H9 (cell line): ENCODE measurements around the gene FRMD4B. TPM values are rescaled to one million over a fixed set of nuclear protein-coding genes. Genes with fewer than 3 reads are reported as not detected.

Experiments
- DNase-seq: peaks from one replicate; pipeline ENCODE4 v3.0.0-alpha.2; 2017
- H2AFZ ChIP-seq: one replicate; pipeline ENCODE4 v1.6.1; 2013; ENCODE audit warnings: mild to moderate bottlenecking, low read length, control low read depth, moderate library complexity
- H2AK5ac ChIP-seq: 2 replicates; pipeline ENCODE4 v1.6.1; 2013; ENCODE audit warnings: low read length, control low read depth, mixed read lengths; ENCODE audit not compliant: insufficient read length
- H2BK120ac ChIP-seq: one replicate; pipeline ENCODE4 v1.6.1; 2013; ENCODE audit warnings: low read depth, mild to moderate bottlenecking, low read length, control low read depth, inconsistent platforms; ENCODE audit not compliant: poor library complexity, severe bottlenecking
- H2BK12ac ChIP-seq: 2 replicates; pipeline ENCODE4 v1.6.1; 2013; ENCODE audit warnings: low read length, control low read depth, mixed read lengths, low read depth; ENCODE audit not compliant: insufficient read length
- H2BK15ac ChIP-seq: 2 replicates; pipeline ENCODE4 v1.6.1; 2013; ENCODE audit warnings: low read depth, low read length, control low read depth
- H2BK20ac ChIP-seq: one replicate; pipeline ENCODE4 v1.6.1; 2013; ENCODE audit warnings: low read depth, mild to moderate bottlenecking, low read length, control low read depth, inconsistent platforms; ENCODE audit not compliant: poor library complexity, severe bottlenecking
- H2BK5ac ChIP-seq: 2 replicates; pipeline ENCODE4 v1.6.1; 2013; ENCODE audit warnings: low read length, control low read depth, mixed read lengths; ENCODE audit not compliant: insufficient read length
- H3K14ac ChIP-seq: 2 replicates; pipeline ENCODE4 v1.6.1; 2013; ENCODE audit warnings: low read length, control low read depth; ENCODE audit not compliant: insufficient read depth
- H3K18ac ChIP-seq: 2 replicates; pipeline ENCODE4 v1.6.1; 2013; ENCODE audit warnings: low read depth, mild to moderate bottlenecking, mixed read lengths, low read length, control low read depth; ENCODE audit not compliant: insufficient read length
- H3K23ac ChIP-seq: 2 replicates; pipeline ENCODE4 v1.6.1; 2013; ENCODE audit warnings: low read length, control low read depth, mixed read lengths, low read depth; ENCODE audit not compliant: insufficient read length
- H3K23me2 ChIP-seq: 2 replicates; pipeline ENCODE4 v1.6.1; 2013; ENCODE audit warnings: low read depth, mild to moderate bottlenecking, mixed read lengths, low read length, control low read depth; ENCODE audit not compliant: insufficient read length, poor library complexity, severe bottlenecking
- H3K27ac ChIP-seq: 2 replicates; pipeline ENCODE4 v1.5.1; 2013; ENCODE audit warnings: low read length, control low read depth, mixed read lengths, low read depth; ENCODE audit not compliant: insufficient read length
- H3K27me3 ChIP-seq: 2 replicates; pipeline ENCODE4 v1.6.1; 2013; ENCODE audit warnings: low read length, control low read depth, inconsistent platforms; ENCODE audit not compliant: insufficient read depth
- H3K4ac ChIP-seq: 2 replicates; pipeline ENCODE4 v1.6.1; 2013; ENCODE audit warnings: low read depth, mild to moderate bottlenecking, control low read depth, inconsistent platforms, low read length, moderate library complexity
- H3K4me1 ChIP-seq: 2 replicates; pipeline ENCODE4 v1.6.1; 2013; ENCODE audit warnings: low read length, control low read depth, inconsistent platforms; ENCODE audit not compliant: insufficient read depth
- H3K4me2 ChIP-seq: 2 replicates; pipeline ENCODE4 v1.6.1; 2013; ENCODE audit warnings: low read length, control low read depth, mixed read lengths; ENCODE audit not compliant: insufficient read length, insufficient read depth
- H3K56ac ChIP-seq: 2 replicates; pipeline ENCODE4 v1.6.1; 2013; ENCODE audit warnings: low read depth, mild to moderate bottlenecking, mixed read lengths, low read length, control low read depth; ENCODE audit not compliant: insufficient read length
- H3K79me1 ChIP-seq: 2 replicates; pipeline ENCODE4 v1.6.1; 2013; ENCODE audit warnings: low read depth, mild to moderate bottlenecking, moderate library complexity, low read length, control low read depth, inconsistent platforms; ENCODE audit not compliant: insufficient read depth, poor library complexity, severe bottlenecking
- H3K79me2 ChIP-seq: 2 replicates; pipeline ENCODE4 v1.6.1; 2013; ENCODE audit warnings: low read length, control low read depth, inconsistent platforms; ENCODE audit not compliant: insufficient read depth
- H3K9ac ChIP-seq: 2 replicates; pipeline ENCODE4 v1.6.1; 2013; ENCODE audit warnings: low read length, control low read depth, mixed read lengths; ENCODE audit not compliant: insufficient read length; ENCODE audit errors: extremely low read depth
- H3K9me3 ChIP-seq: one replicate; pipeline ENCODE4 v1.6.1; 2013; ENCODE audit warnings: low read depth, low read length, inconsistent platforms; ENCODE audit not compliant: control insufficient read depth
- H3T11ph ChIP-seq: one replicate; pipeline ENCODE4 v1.6.1; 2013; ENCODE audit warnings: mild to moderate bottlenecking, low read length, control low read depth, inconsistent platforms
- H4K20me1 ChIP-seq: one replicate; pipeline ENCODE4 v1.6.1; 2013; ENCODE audit not compliant: control insufficient read depth, insufficient read length, insufficient read depth
- H4K5ac ChIP-seq: 2 replicates; pipeline ENCODE4 v1.6.1; 2013; ENCODE audit warnings: low read depth, mild to moderate bottlenecking, mixed read lengths, low read length, control low read depth; ENCODE audit not compliant: insufficient read length
- H4K8ac ChIP-seq: replicated peaks from 2 replicates; pipeline ENCODE4 v1.6.1; 2013; ENCODE audit warnings: low read length, control low read depth, mixed read lengths, low read depth; ENCODE audit not compliant: insufficient read length
- H4K91ac ChIP-seq: 2 replicates; pipeline ENCODE4 v1.6.1; 2013; ENCODE audit warnings: low read depth, mild to moderate bottlenecking, moderate library complexity, mixed read lengths, low read length, control low read depth; ENCODE audit not compliant: insufficient read length
- H3K27ac Mint-ChIP-seq, 3 experiments: 2 replicates in 2 of 3; 3 replicates in 1 of 3; pipeline ENCODE4 v1.8.0; 2020 to 2021; ENCODE audit warnings: mixed read lengths in 3 of 3, mild to moderate bottlenecking in 1 of 3, moderate library complexity in 1 of 3
- H3K27me3 Mint-ChIP-seq: 2 replicates; pipeline ENCODE4 v1.8.0; 2021; ENCODE audit warnings: low read depth, mild to moderate bottlenecking, moderate library complexity, mixed read lengths
- H3K36me3 Mint-ChIP-seq, 3 experiments: 2 replicates in 2 of 3; 3 replicates in 1 of 3; pipeline ENCODE4 v1.8.0; 2020 to 2021; ENCODE audit warnings: low read depth in 3 of 3, mixed read lengths in 3 of 3; ENCODE audit not compliant: insufficient read depth in 1 of 3
- H3K4me1 Mint-ChIP-seq, 2 experiments: 2 replicates each; pipeline ENCODE4 v1.8.0; 2020; ENCODE audit warnings: mixed read lengths in 2 of 2
- H3K4me3 Mint-ChIP-seq, 2 experiments: 2 replicates in 1 of 2; 3 replicates in 1 of 2; pipeline ENCODE4 v1.8.0; 2020 to 2021; ENCODE audit warnings: mild to moderate bottlenecking in 2 of 2, mixed read lengths in 2 of 2, moderate library complexity in 1 of 2
- H3K9me3 Mint-ChIP-seq, 2 experiments: 2 replicates in 1 of 2; 3 replicates in 1 of 2; pipeline ENCODE4 v1.8.0; 2020; ENCODE audit warnings: mild to moderate bottlenecking in 2 of 2, mixed read lengths in 2 of 2, moderate library complexity in 1 of 2
- CTCF ChIP-seq: fragments of 200-600 bp; sonication (generic); conservative IDR thresholded peaks from 3 replicates; pipeline ENCODE4 v1.8.0; 2021; ENCODE audit warnings: antibody characterized with exemption, mild to moderate bottlenecking
- WGBS: extraction: QIAGEN DNeasy Blood & Tissue Kit; methylation state at CpG from one replicate; pipeline ENCODE4 v1.1.7; 2013; ENCODE audit warnings: missing lambda C conversion rate, low lambda C conversion rate, mixed read lengths; ENCODE audit not compliant: insufficient read length; ENCODE audit errors: extremely low coverage; 5-methylcytosine and 5-hydroxymethylcytosine counted together
- total RNA-seq: library from RNA; stranded (reverse); gene quantifications from 2 replicates; pipeline ENCODE4 v1.2.1, GENCODE V29; 2021

FRMD4B gene
- total RNA-seq, 1 experiment from 2014 or later, result 3.4 TPM

GRCh38 chr3:69300296-69300695, 85.6 kb downstream of the FRMD4B start:
- Histone ChIP-seq H4K5ac (no peak overlapping the region), H3K14ac (no peak overlapping the region), H4K20me1 (no peaks in the 10 kb centered on the region), H2BK5ac (no peak overlapping the region), H4K91ac (no peak overlapping the region), H3K56ac (no peak overlapping the region), H3K9ac (no peak overlapping the region), H2BK12ac (no peak overlapping the region), H3K4me2 (no peak overlapping the region), H2BK15ac (no peak overlapping the region), H3K27ac (no peak overlapping the region), H3K4me1 (no peaks in the 10 kb centered on the region), H2BK120ac (no peak overlapping the region), H3K18ac (no peak overlapping the region), H2BK20ac (no peak overlapping the region), H4K8ac (no peak overlapping the region), H3T11ph (no peak overlapping the region), H3K4ac (no peak overlapping the region), H3K27me3 (no peaks in the 10 kb centered on the region), H3K9me3 (no peaks in the 10 kb centered on the region), H3K79me1 (no peaks in the 10 kb centered on the region), H3K23ac (no peak overlapping the region), H2AK5ac (no peak overlapping the region), H3K79me2 (no peaks in the 10 kb centered on the region), H2AFZ (no peak overlapping the region), H3K23me2 (peaks cover 2% of the 10 kb centered on the region)
- no peaks in the 10 kb centered on the region for H3K27me3 Mint-ChIP-seq
- H3K4me1 Mint-ChIP-seq, result no peaks in the 10 kb centered on the region
- no peak overlapping the region for H3K27ac Mint-ChIP-seq
- H3K9me3 Mint-ChIP-seq, result no peaks in the 10 kb centered on the region
- no peak for DNase-seq
- H3K4me3 Mint-ChIP-seq, result no peak overlapping the region
- no peak for TF ChIP-seq CTCF
- H3K36me3 Mint-ChIP-seq, result no peaks in the 10 kb centered on the region; a peak in 1 of 7 replicates
- WGBS, result no CpG with 5 or more reads among the region's 2 CpGs
